ENCODE results near the gene MYH10. TPM values are rescaled to one million over a fixed set of nuclear protein-coding genes. Genes with fewer than 3 reads are reported as not detected.
A peak's percentile ranks its signal among the peaks of the same experiment; 100 is the strongest.

Gene MYH10
- 10 to 100 TPM in 2 of 4 donors, 1 to 10 TPM in 2; 1.9 to 34.2 (median 10.7) TPM for total RNA-seq
- polyA plus RNA-seq, result 1 to 10 TPM; 1.8 to 1.9 (median 1.8) TPM
- long read RNA-seq, donor 1, partial matches to known transcripts, result 5 of 7 reads
- long read RNA-seq, donor 1, other reads (novel, unspliced or antisense), result 2 of 7 reads
- long read RNA-seq, donor 2, partial matches to known transcripts, result 3 of 3 reads
- long read RNA-seq, donor 2, other reads (novel, unspliced or antisense), result 0 of 3 reads

DNA sequence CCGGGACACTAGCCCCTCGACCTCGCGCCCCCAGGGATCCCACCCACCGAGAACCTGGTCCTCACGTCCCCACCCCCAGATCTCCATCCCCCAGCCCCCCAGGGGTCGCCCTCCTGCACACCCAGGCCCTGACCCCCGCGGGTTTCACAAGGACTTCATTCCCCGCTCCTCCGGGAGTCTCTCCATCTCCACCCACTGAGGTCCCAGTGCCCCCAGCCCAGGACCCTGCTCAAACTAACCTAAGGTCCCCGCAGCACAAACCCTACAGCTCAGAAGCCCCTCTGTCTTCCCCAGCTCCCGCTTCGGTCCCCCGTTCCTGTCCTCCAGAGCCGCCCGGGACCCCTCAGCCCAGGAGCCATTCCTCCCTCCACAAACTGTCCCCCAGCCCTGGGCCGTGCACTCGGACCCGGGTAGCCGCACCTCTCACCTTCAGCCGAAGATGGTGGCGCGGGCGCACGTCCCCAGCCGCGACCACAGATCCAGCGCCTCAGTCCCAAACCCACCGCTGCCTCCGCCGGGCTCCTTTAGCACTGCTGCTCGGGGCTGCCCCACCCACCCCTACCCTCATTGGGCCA is at the start of gene MYH10:
Gene MYH10, minus strand, starts transcription at position 499 of the 575 bp plus-strand sequence. CDS start 7,479 bp downstream, outside the sequence.
- 0 to 1% (median 0%) methylated on average over 27 to 33 of the region's 33 CpGs for WGBS, 3 donors
- H3K4me1 ChIP-seq, result no peaks in the 10 kb centered on the region
- intact Hi-C loops (cut with DNase I), result no loop called here
- H3K4me3 ChIP-seq, result peak within 1 kb of the TSS; percentile 81
- H3K27ac ChIP-seq, result peak within 1 kb of the TSS; percentile 48
- H3K9me3 ChIP-seq, result no peaks in the 10 kb centered on the region
- H3K27me3 ChIP-seq (ENCODE audit: insufficient read depth in 3 of 3, low read length in 2 of 3), result peaks cover 0 to 55% (median 7%) of the 10 kb centered on the region in 3 donors
- DNase-seq (peak in 1 of 2 donors; percentile 61), ATAC-seq (peak in 1 of 4 donors; percentile 4)
- TF ChIP-seq, protein P1, sequence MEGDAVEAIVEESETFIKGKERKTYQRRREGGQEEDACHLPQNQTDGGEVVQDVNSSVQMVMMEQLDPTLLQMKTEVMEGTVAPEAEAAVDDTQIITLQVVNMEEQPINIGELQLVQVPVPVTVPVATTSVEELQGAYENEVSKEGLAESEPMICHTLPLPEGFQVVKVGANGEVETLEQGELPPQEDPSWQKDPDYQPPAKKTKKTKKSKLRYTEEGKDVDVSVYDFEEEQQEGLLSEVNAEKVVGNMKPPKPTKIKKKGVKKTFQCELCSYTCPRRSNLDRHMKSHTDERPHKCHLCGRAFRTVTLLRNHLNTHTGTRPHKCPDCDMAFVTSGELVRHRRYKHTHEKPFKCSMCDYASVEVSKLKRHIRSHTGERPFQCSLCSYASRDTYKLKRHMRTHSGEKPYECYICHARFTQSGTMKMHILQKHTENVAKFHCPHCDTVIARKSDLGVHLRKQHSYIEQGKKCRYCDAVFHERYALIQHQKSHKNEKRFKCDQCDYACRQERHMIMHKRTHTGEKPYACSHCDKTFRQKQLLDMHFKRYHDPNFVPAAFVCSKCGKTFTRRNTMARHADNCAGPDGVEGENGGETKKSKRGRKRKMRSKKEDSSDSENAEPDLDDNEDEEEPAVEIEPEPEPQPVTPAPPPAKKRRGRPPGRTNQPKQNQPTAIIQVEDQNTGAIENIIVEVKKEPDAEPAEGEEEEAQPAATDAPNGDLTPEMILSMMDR (IDR thresholded peaks at IDR 0.05), result no peak
- H3K36me3 ChIP-seq (ENCODE audit: insufficient read depth in 1 of 2, low read depth in 1 of 2), result no peaks in the 10 kb centered on the region

DNA sequence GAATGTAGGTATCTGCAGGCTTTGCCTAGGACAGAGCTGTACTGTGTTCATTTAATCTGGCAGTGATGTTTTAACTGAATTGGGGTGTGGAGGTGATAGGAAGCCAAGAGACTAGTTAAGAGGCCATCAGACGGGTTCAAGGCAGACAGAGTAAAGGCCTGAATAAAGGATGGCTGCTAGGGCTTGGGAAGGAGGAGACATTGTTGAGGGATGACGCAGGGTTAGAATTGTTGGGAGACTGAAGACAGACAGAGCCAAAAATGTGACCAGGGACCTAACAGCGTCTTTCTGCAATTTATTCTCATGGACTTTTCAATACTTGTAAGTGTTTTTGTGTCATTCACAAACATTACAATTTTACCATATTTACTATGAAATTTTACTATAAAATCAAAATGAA is 48.6 kb upstream of the MYH10 start:
- ATAC-seq (no peak), DNase-seq (no peak)
- 85 to 92% (median 90%) methylated on average over 3 of the region's 3 CpGs for WGBS, 3 donors

DNA sequence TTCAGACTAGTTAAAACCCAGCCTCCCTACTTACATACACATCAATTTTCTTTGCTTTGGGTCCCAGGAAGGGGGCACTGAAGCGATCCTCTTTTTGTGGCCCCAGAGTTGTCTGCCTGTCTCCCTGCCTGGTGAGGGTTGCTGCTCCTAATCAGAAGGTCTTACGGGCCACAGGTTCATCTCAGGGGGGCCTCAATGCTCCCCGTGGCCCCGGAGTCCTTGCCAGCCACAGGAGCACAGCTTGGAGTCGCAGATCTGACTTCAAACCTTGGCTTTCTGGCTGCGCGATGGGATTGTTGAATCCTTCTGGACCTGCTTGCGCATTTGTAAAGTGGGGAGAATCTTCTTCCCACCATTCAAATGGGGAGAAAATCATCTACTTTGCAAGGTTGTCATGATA is 44.8 kb upstream of the MYH10 start:
- intact Hi-C loops (cut with DNase I), result no loop called here
- H3K27me3 ChIP-seq (ENCODE audit: insufficient read depth in 3 of 3, low read length in 2 of 3), result peaks cover 0 to 8% (median 0%) of the 10 kb centered on the region in 3 donors
- TF ChIP-seq, protein P1 (IDR thresholded peaks at IDR 0.05), result no peak
- ATAC-seq (no peak), DNase-seq (no peak)
- H3K36me3 ChIP-seq (ENCODE audit: insufficient read depth in 1 of 2, low read depth in 1 of 2), result no peaks in the 10 kb centered on the region
- no peaks in the 10 kb centered on the region for H3K9me3 ChIP-seq
- no peak overlapping the region for H3K4me3 ChIP-seq
- no peaks in the 10 kb centered on the region for H3K4me1 ChIP-seq
- 36 to 50% (median 44%) methylated on average over 8 of the region's 8 CpGs for WGBS, 3 donors
- H3K27ac ChIP-seq, result no peak overlapping the region

More for the DNA sequence above, 48.6 kb upstream of the MYH10 start:
- intact Hi-C loops (cut with DNase I), result no loop called here
- Histone ChIP-seq H3K4me3 (no peak overlapping the region), H3K27ac (no peak overlapping the region), H3K9me3 (no peaks in the 10 kb centered on the region), H3K27me3 (ENCODE audit: insufficient read depth in 3 of 3, low read length in 2 of 3) (peaks cover 0 to 3% (median 0%) of the 10 kb centered on the region in 3 donors), H3K36me3 (ENCODE audit: insufficient read depth in 1 of 2, low read depth in 1 of 2) (no peaks in the 10 kb centered on the region), H3K4me1 (no peaks in the 10 kb centered on the region)
- TF ChIP-seq, protein P1 (IDR thresholded peaks at IDR 0.05), result no peak

DNA sequence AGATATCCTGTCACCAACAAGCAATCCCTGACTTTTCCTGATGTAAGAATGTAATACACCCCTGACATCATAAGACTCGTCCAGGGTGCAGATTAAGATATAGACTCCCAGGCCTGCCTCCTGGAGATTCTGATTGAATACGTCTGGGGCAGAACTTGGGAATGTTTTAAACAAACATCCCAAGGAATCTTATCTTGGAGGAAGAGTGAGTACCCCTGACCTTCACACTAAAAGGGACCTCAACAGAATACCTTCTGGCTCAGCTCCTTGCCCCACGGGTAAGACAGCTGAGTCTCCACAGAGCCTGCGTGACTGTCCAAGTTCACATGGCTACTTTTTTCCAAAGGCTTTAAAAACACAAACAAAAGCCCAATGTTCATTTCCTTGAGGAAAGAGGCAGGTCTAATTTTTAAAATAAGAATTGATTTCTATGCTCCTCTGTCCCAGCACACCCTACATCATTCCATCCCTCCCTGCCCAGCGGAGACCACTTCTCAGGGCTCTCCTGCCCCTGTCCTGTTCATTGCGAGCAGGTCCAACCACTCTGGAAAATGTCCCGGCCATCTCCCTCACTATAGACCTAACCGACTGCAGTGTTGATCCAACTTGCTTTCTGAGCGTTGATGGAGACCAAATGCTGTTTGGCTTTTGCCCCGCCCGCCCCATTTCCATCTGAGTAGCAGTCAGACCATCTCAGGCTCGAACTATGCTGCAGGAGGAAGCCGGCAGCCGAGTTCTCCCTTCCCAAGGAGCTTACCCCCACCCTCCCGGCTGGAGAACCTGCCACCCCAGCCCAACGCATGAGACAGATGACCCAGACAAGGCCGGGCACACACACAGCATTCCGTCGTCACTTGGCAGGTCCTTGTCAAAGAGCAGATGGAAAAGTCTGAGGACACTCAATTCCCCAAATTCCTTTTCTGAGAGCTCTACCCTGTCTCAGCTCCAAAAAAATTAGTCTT is 44.1 kb upstream of the MYH10 start:
- Histone ChIP-seq H3K4me3 (no peak overlapping the region), H3K9me3 (no peaks in the 10 kb centered on the region), H3K4me1 (no peaks in the 10 kb centered on the region), H3K27me3 (ENCODE audit: insufficient read depth in 3 of 3, low read length in 2 of 3) (peaks cover 0 to 8% (median 0%) of the 10 kb centered on the region in 3 donors), H3K27ac (no peak overlapping the region), H3K36me3 (ENCODE audit: insufficient read depth in 1 of 2, low read depth in 1 of 2) (no peaks in the 10 kb centered on the region)
- intact Hi-C loops (cut with DNase I), result no loop called here
- DNase-seq (peak; percentile 52 to 54), ATAC-seq (peak in 1 of 4 donors; percentile 37)
- WGBS, 3 donors, result 33 to 37% (median 35%) methylated on average over 19 of the region's 19 CpGs
- TF ChIP-seq, protein P1 (IDR thresholded peaks at IDR 0.05), result no peak

All from psoas muscle (tissue), 8 donors.